NCI-H748 treated with DMSO at 0.1 percent for 48 hours (cell line): Measurements from ENCODE around the gene HSDL2.
"Not testable (repeated sequence)": the region's sequence is repeated elsewhere in the genome, so short reads cannot be mapped to it uniquely, and the experiment has no call there.

ENCODE experiments used
- DNase-seq: peaks from one replicate; lab custom pipeline; 2025; lab: John Stamatoyannopoulos, UW

HSDL2 gene

DNA sequence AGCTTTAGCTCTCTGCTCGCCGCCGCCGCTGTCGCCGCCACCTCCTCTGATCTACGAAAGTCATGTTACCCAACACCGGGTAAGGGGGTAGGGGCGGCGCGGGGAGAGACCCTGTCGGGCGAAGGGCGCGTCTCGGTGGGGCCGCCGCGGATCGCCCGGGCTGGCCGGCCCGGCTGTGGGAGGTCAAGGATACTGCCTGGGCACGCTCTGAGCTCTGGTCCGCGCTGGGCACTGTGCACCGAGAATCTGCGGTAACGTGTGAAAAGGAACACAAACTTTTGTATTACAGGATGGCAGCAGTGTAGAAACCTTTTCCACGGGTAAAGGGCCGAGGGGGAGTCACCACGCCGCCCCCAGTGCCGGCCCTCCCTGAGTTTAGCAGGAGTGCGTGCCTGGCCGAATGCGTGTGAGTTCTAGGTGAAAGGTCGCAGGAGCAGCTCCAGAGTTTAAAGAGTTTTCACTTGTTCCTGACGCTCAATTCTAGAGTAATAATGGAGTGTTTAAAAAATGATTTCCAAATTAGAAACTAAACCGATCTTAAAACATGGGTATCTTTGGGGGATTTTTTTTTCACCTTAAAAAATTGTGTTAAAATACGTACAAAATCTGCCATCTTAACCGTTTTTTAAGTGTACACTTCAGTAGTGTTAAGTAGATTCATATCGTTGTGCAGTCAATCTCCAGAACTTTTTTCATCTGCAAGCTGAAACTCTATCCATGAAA lies at the start of gene HSDL2:
Gene HSDL2, plus strand, starts transcription at position 7 of the 723 bp plus-strand sequence. Its CDS starts 56 bp downstream, at position 63.
- peak; percentile 18 for DNase-seq

- no peak for DNase-seq
Observed at GRCh38 chr9:112331674-112331952, 48.3 kb upstream of the HSDL2 start.

GRCh38 chr9:112332214-112332613 lies 47.7 kb upstream of the HSDL2 start:
- DNase-seq, result peak; percentile 26

DNA sequence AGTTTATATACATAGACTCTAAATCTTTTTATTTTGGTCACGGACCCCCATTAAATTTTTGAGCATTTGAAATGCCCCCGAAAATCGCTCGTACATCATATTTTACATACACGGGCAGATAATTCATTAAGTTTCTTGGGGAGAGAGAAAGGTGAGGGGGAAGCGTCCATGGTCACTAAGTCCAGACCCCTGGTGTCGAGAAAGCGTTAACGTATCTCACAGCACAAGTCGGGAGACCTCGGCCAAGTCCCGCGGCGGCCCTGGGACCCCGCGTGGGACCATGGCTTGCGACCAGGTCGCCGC lies 47.3 kb upstream of the HSDL2 start:
- no peak for DNase-seq

DNA sequence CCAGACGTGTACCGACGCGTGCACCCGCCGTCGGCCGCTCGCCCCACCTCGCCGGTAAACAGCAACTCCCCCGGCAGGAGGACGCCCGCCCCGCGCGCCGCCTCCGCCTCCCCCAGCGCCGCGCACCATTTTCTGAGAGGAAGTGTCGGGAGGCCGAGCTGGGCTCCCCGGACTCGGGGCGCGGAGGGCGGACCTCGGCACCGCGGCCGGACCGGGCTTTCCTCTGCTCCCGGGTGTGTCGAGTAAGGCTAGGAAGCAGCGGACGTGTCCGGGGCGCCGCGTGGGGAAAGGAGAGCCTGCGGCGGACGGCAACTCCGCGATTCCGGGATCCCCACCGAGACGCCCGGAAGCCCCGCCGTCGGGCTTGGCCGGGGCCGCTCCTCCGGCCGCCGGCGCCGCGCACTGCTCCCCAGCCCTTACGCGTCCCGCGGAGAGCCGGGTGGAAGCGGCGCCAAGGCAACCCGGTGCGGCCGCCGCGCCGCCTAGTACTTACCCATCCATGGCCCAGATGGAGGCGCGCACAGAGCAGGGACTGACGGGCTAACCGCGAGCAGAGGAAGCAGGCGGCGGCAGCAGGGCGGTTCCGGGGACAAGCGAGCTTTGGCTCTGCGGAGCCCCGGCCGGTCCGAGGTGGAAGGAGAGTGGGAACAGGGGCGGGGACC lies 46.8 kb upstream of the HSDL2 start, which contains the start of gene PTBP3:
Gene PTBP3, minus strand, starts transcription at position 643 of the 662 bp plus-strand sequence. CDS start 35,754 bp downstream, outside the sequence.
- peak; percentile 60 for DNase-seq

- peak; percentile 91 for DNase-seq
Observed at GRCh38 chr9:112333639-112334431, 46.1 kb upstream of the HSDL2 start.

DNA sequence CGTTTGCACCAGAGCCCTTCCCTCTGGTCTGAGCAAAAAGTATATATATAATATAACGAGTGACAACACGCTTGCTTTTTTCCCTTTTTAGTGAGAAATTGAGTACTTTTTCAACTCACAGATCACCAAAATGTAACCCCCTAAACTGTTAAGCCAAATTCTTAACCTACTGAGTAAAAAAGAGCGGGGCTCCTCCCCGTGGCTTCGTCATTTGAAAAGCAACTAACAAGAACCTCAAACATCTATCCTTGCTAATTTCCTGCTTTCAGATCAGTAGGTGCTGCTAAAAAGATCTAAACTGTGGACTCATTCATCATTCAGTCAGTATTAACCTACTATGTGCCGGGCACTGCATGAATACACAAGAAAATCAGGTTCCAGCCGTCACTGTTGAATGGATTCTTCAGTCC lies 45.5 kb upstream of the HSDL2 start:
- peak; percentile 64 for DNase-seq

DNA sequence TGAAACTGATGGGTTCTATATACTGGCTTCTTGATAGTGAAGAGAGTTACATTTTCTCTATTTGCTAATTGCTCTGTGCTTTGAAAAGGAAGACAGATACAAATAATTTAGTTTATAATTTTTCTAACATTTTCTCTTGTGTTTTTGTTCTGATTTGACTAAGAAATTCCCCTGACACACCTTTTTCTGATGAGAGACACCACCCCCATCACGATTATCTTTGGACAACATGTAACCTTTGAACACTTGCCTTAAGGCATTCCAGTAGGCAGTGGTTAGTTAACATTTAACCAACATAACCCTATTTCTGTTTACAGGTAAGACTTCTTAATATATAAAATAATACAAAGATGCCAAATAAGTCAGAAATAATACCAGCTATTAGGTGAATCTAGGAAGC lies 42.4 kb upstream of the HSDL2 start:
- no peak for DNase-seq

DNA sequence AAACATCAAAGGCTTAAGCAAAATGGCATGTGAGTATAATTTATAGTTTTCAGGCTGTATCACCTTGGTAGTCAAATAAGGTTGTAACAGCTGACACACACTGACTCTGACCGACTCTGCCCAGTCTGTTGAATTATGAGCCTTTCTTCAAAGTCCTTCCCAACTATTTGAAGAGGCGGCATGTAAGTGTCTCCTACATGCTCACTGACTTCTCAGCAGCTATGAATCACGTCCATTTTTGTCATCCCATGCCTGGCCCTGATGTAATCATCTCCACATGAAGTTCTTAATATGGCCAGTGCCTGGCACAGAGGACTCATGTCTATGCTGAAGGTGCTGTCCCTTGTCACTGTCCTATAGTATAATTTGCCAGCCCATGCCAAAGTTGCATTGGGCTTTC lies 41.3 kb upstream of the HSDL2 start:
- no peak for DNase-seq

DNA sequence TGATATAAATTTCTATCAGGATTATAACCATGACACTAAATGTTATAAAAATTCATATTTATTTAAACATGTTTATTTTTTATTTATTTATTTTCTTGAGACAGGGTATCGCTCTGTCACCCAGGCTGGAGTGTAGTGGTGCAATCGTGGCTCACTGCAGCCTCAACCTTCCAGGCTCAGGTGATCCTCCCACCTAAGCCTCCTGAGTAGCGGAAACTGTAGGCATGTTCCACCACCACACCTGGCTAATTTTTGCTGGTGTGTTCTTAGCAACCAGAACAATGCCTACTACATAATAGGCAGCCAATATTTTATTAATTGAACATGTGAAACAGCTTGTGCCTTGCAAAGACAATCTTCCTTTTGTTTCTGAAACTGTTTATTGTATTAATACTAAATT lies 40.0 kb upstream of the HSDL2 start:
- DNase-seq, result no peak

GRCh38 chr9:112341730-112342129 lies 38.2 kb upstream of the HSDL2 start:
- DNase-seq, result no peak

- DNase-seq, result peak; percentile 58
Observed at GRCh38 chr9:112348257-112349007, 31.5 kb upstream of the HSDL2 start.

DNA sequence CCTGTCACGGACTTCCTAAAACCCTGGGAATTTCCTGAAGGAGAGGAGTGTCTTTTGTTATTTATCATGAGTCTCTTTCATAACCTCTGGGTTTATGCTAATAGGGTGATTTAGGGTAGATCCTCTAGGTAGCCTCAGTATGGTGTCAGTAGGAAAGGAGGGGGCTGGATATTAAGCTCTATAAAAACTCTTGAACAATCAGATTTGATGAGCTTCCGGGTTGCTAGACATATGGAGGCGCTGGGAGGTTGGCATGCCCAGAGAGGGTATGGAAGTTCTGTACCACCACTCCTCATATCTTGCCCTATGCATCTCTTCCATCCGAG lies 30.9 kb upstream of the HSDL2 start:
- DNase-seq, result no peak

DNA sequence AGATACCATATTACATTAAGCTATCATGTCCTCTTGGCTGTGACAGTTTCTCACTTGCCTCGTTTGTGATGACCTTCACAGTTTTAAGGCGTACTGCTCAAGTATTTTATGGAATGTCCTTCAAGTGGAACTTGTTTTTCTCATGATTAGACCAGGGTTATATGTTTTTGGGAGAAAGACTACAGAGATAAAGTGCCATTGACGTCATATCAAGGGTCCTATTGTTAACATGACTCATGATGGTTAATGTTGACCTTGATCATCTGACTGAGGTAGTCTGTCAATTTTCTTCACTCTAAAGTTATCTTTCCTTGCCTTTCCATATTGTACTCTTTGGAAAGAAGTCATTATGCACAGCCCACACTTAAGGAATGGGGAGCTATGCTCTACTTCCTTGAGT lies 28.7 kb upstream of the HSDL2 start:
- no peak for DNase-seq

DNA sequence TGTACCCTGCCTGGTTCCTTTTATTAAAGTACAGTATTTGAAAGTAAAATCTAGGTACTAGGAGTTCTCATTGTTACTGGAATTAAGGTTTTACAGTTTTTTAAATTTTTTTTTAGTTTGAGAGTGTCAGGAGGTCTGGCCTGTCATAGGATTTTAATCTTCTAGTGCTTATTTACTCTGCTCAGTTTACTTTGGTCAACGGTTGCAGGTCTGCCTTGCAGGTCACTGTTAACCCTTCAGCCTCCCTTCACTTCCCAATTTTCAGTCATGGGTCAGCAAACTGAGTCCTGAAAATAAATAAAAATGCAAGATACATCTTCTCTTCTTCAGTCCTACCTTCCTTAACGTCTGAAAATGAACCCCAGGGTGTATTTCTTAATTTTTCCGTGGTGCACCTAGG lies 27.7 kb upstream of the HSDL2 start:
- no peak for DNase-seq

GRCh38 chr9:112354081-112354743 lies 25.7 kb upstream of the HSDL2 start:
- no peak for DNase-seq

GRCh38 chr9:112355427-112355897 lies 24.4 kb upstream of the HSDL2 start:
- no peak for DNase-seq

DNA sequence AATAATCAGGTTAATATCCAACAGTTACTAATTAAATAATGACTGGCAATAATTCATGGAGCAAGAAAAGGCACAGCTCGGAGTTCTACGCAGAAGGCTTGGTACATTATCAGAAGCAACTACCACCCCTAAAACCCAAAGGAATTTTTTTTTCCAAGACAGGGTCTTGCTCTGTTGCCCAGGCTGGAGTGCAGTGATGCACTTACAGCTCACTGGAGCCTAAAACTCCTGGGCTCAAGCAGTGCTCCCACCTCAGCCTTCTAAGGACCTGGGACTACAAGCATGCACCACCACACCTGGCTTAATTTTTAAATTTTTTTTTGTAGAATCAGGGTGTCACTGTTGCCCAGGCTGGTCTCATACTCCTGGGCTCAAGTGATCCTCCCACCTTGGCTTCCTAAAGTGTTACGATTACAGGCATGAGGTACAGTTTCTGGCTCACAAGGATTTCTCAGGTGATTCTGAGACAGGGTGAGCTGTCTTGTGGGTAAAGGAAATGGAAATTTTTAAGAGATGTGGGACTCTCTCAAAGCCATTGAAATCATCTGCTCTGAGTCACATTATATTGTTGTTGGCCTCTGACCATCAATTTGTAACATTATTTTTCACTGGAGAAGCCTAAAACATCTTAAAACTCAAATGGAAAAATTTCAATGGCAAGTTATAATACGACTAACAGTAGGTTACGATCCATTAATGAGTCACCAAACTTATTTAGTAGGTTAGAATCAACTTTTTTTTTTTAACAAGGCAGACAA lies 19.7 kb upstream of the HSDL2 start:
- DNase-seq, result no peak

- DNase-seq, result peak; percentile 24
Observed at GRCh38 chr9:112361601-112362000, 18.3 kb upstream of the HSDL2 start.

DNA sequence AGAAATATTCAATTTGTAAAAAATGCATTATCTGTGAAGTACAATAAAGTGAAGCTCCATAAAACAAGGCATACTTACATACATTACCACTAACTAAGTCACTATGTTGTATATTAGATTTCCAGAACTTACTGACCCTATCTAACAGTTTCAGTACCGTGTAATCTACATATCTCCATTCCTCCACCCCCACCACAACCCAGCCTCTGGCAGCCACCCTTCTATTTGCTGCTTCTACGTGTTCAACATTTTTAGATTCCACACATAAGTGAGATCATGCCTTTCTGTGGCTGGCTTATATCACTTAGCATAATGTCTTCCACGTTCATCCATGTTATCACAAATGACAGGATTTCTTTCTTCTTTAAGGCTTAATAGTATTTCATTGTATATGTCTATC lies 15.1 kb upstream of the HSDL2 start:
- DNase-seq, result no peak

DNA sequence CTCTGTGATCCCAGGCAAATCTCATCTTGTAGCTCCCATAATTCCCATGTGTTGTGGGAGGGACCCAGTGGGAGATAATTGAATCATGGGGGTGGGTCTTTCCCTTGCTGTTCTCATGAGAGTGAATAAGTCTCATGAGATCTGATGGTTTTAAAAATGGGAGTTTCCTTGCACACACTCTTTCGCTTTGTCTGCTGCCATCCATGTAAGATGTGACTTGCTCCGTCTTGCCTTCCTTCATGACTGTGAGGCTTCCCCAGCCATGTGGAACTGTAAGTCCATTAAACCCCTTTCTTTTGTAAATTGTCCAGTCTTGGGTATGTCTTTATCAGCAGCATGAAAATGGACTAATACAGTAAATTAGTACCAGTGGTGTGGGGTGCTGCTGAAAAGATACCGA lies 14.7 kb upstream of the HSDL2 start:
- not testable (repeated sequence) for DNase-seq
